ENCODE results near the gene SF3B3.

Gene SF3B3

GRCh38 chr16:70572050-70572925 is 48.7 kb downstream of the SF3B3 start:
- H3K27ac ChIP-seq (ENCODE audit: low read length): no peak overlapping the region
- H3K9me3 ChIP-seq (ENCODE audit: insufficient read depth, low read length): no peaks in the 10 kb centered on the region
- H3K9ac ChIP-seq (ENCODE audit: low read length): no peak overlapping the region
- peaks cover 71% of the 10 kb centered on the region for H3K36me3 ChIP-seq (replicated peaks; ENCODE audit: low read depth, low read length)
- TF ChIP-seq CTCF (IDR thresholded peaks at IDR 0.05; ENCODE audit: low read depth, low read length) (no peak), EZH2phosphoT487 (IDR thresholded peaks at IDR 0.05; ENCODE audit: low read depth) (no peak)
- peaks cover 2% of the 10 kb centered on the region; the same call in 1 of the 2 replicates for H3K79me2 ChIP-seq (ENCODE audit: low read length)
- H3K4me3 ChIP-seq (ENCODE audit: low read length): no peak overlapping the region
- H3K4me1 ChIP-seq (ENCODE audit: low read length): no peaks in the 10 kb centered on the region
- H2AFZ ChIP-seq (ENCODE audit: low read depth, low read length): no peak overlapping the region
- H3K4me2 ChIP-seq (ENCODE audit: low read length): no peak overlapping the region
- H4K20me1 ChIP-seq (ENCODE audit: insufficient read depth, low read length): peaks cover 59% of the 10 kb centered on the region
- no peaks in the 10 kb centered on the region for H3K27me3 ChIP-seq (ENCODE audit: low read depth, low read length)

GRCh38 chr16:70572926-70573270 is 49.3 kb downstream of the SF3B3 start:
- Histone ChIP-seq H3K27ac (ENCODE audit: low read length) (no peak overlapping the region), H3K27me3 (ENCODE audit: low read depth, low read length) (no peaks in the 10 kb centered on the region), H3K4me3 (ENCODE audit: low read length) (no peak overlapping the region), H3K9me3 (ENCODE audit: insufficient read depth, low read length) (no peaks in the 10 kb centered on the region), H3K9ac (ENCODE audit: low read length) (no peak overlapping the region), H3K4me1 (ENCODE audit: low read length) (no peaks in the 10 kb centered on the region), H3K36me3 (replicated peaks; ENCODE audit: low read depth, low read length) (peaks cover 67% of the 10 kb centered on the region), H3K79me2 (ENCODE audit: low read length) (no peaks in the 10 kb centered on the region; the same call in 1 of the 2 replicates), H4K20me1 (ENCODE audit: insufficient read depth, low read length) (peaks cover 56% of the 10 kb centered on the region), H3K4me2 (ENCODE audit: low read length) (no peak overlapping the region), H2AFZ (ENCODE audit: low read depth, low read length) (no peak overlapping the region)
- TF ChIP-seq EZH2phosphoT487 (IDR thresholded peaks at IDR 0.05; ENCODE audit: low read depth) (no peak), CTCF (IDR thresholded peaks at IDR 0.05; ENCODE audit: low read depth, low read length) (no peak)

GRCh38 chr16:70573451-70574121 is 50.0 kb downstream of the SF3B3 start:
- Histone ChIP-seq H3K9me3 (ENCODE audit: insufficient read depth, low read length) (no peaks in the 10 kb centered on the region), H3K27ac (ENCODE audit: low read length) (no peak overlapping the region), H2AFZ (ENCODE audit: low read depth, low read length) (no peak overlapping the region), H4K20me1 (ENCODE audit: insufficient read depth, low read length) (peaks cover 51% of the 10 kb centered on the region), H3K27me3 (ENCODE audit: low read depth, low read length) (no peaks in the 10 kb centered on the region), H3K36me3 (replicated peaks; ENCODE audit: low read depth, low read length) (peaks cover 60% of the 10 kb centered on the region), H3K4me3 (ENCODE audit: low read length) (no peak overlapping the region), H3K4me2 (ENCODE audit: low read length) (no peak overlapping the region), H3K9ac (ENCODE audit: low read length) (no peak overlapping the region), H3K4me1 (ENCODE audit: low read length) (no peaks in the 10 kb centered on the region), H3K79me2 (ENCODE audit: low read length) (no peaks in the 10 kb centered on the region; the same call in 1 of the 2 replicates)
- TF ChIP-seq CTCF (IDR thresholded peaks at IDR 0.05; ENCODE audit: low read depth, low read length) (no peak), EZH2phosphoT487 (IDR thresholded peaks at IDR 0.05; ENCODE audit: low read depth) (no peak)

- Histone ChIP-seq H3K27ac (ENCODE audit: low read length) (no peak overlapping the region), H4K20me1 (ENCODE audit: insufficient read depth, low read length) (peaks cover 40% of the 10 kb centered on the region), H2AFZ (ENCODE audit: low read depth, low read length) (no peak overlapping the region), H3K79me2 (ENCODE audit: low read length) (no peaks in the 10 kb centered on the region; the same call in 1 of the 2 replicates), H3K27me3 (ENCODE audit: low read depth, low read length) (no peaks in the 10 kb centered on the region), H3K4me2 (ENCODE audit: low read length) (no peak overlapping the region), H3K4me1 (ENCODE audit: low read length) (no peaks in the 10 kb centered on the region), H3K36me3 (replicated peaks; ENCODE audit: low read depth, low read length) (peaks cover 49% of the 10 kb centered on the region), H3K9me3 (ENCODE audit: insufficient read depth, low read length) (no peaks in the 10 kb centered on the region), H3K4me3 (ENCODE audit: low read length) (no peak overlapping the region), H3K9ac (ENCODE audit: low read length) (no peak overlapping the region)
- no peak for TF ChIP-seq CTCF (IDR thresholded peaks at IDR 0.05; ENCODE audit: low read depth, low read length)
- no peak for TF ChIP-seq EZH2phosphoT487 (IDR thresholded peaks at IDR 0.05; ENCODE audit: low read depth)
These were observed 51.1 kb downstream of the SF3B3 start for GRCh38 chr16:70574595-70575271.
